ENCODE measurements around the gene CFAP77. TPM values are rescaled to one million over a fixed set of nuclear protein-coding genes. Genes with fewer than 3 reads are reported as not detected.

Gene CFAP77
- total and polyA plus RNA-seq, 9 of the 15 experiments (the other 6 are each of a cell fraction or from before 2014, with no cell fraction given): not detected

DNA sequence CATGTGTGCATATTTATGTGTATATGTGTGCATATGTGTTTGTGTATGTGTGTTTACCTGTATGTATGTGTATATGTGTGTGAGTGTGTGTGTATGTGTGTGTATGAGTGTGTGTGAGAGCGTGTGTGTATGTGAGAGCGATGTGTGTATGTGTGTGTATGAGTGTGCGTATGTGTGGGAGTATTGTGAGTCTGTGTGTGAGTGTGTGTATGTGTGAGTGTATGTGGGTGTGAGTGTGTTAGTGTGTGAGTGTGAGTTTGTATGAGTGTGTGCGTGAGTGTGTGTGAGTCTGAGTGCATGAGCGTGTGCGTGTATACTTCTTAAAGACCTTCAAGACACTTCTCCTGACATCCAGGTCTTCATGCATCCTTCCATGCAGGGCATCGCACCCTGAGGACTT is 49.6 kb downstream of the CFAP77 start (continued):
- TF ChIP-seq, protein P1, sequence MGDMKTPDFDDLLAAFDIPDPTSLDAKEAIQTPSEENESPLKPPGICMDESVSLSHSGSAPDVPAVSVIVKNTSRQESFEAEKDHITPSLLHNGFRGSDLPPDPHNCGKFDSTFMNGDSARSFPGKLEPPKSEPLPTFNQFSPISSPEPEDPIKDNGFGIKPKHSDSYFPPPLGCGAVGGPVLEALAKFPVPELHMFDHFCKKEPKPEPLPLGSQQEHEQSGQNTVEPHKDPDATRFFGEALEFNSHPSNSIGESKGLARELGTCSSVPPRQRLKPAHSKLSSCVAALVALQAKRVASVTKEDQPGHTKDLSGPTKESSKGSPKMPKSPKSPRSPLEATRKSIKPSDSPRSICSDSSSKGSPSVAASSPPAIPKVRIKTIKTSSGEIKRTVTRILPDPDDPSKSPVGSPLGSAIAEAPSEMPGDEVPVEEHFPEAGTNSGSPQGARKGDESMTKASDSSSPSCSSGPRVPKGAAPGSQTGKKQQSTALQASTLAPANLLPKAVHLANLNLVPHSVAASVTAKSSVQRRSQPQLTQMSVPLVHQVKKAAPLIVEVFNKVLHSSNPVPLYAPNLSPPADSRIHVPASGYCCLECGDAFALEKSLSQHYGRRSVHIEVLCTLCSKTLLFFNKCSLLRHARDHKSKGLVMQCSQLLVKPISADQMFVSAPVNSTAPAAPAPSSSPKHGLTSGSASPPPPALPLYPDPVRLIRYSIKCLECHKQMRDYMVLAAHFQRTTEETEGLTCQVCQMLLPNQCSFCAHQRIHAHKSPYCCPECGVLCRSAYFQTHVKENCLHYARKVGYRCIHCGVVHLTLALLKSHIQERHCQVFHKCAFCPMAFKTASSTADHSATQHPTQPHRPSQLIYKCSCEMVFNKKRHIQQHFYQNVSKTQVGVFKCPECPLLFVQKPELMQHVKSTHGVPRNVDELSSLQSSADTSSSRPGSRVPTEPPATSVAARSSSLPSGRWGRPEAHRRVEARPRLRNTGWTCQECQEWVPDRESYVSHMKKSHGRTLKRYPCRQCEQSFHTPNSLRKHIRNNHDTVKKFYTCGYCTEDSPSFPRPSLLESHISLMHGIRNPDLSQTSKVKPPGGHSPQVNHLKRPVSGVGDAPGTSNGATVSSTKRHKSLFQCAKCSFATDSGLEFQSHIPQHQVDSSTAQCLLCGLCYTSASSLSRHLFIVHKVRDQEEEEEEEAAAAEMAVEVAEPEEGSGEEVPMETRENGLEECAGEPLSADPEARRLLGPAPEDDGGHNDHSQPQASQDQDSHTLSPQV (IDR thresholded peaks at IDR 0.05): no peak
- TF ChIP-seq TCFL5 (CRISPR knock-in tag; conservative IDR thresholded peaks at IDR 0.05) (no peak), IRF2 (CRISPR knock-in tag; IDR thresholded peaks at IDR 0.05) (no peak), KLF10 (CRISPR knock-in tag; IDR thresholded peaks at IDR 0.05) (no peak), RBBP5 (IDR thresholded peaks at IDR 0.05; ENCODE audit: borderline replicate concordance, insufficient read depth, low read length, poor library complexity, severe bottlenecking) (no peak)
- TF ChIP-seq, protein P2, sequence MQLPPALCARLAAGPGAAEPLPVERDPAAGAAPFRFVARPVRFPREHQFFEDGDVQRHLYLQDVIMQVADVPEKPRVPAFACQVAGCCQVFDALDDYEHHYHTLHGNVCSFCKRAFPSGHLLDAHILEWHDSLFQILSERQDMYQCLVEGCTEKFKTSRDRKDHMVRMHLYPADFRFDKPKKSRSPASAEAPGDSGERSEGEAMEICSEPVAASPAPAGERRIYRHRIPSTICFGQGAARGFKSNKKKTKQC (CRISPR knock-in tag; IDR thresholded peaks at IDR 0.05): no peak

DNA sequence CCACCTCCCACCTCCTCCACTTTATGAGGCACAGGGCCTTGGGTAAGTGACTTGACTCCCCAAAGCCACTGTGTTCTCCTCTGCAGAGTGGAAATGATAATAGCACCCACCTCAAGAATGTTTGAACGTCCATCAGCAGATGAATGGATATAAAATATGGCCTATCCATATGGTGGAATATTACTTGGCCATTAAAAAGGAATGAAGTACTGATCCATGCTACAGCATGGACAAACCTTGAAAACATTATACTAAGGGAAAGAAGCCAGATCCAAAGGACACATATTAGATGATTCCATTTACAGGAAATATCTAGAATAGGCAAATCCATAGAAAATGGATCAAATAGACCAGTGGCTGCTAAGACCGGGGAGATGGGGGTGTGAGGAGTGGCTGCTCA is 50.2 kb downstream of the CFAP77 start:
- no peak for ATAC-seq
- Histone ChIP-seq H3K4me2 (ENCODE audit: insufficient read depth, low read length) (no peak overlapping the region), H2AFZ (ENCODE audit: low read depth, low read length) (no peak overlapping the region), H3K4me1 (replicated peaks in 1 of 2; ENCODE audit: control insufficient read depth in 2 of 2, insufficient read depth in 2 of 2, low read length in 2 of 2) (no peaks in the 10 kb centered on the region), H4K20me1 (replicated peaks; ENCODE audit: control insufficient read depth, insufficient read depth, low read length) (0 out of 2 replicates have a peak, but pooled peaks cover 11% of the 10 kb centered on the region), H3K9me1 (ENCODE audit: control insufficient read depth, insufficient read depth, low read length) (no peaks in the 10 kb centered on the region), H3K4me3 (no peak overlapping the region), H3K27ac (ENCODE audit: extremely low read depth, low read depth, low read length) (no peak overlapping the region), H3K36me3 (ENCODE audit: control insufficient read depth, insufficient read depth, low read length) (no peaks in the 10 kb centered on the region), H3K27me3 (ENCODE audit: control insufficient read depth in 2 of 2, insufficient read depth in 2 of 2, low read length in 2 of 2) (peaks cover 53 to 75% of the 10 kb centered on the region in 2 experiments), H3K9ac (ENCODE audit: insufficient read depth in 1 of 2, low read depth in 2 of 2, low read length in 2 of 2) (no peak overlapping the region), H3K9me3 (replicated peaks; ENCODE audit: control insufficient read depth, insufficient read depth, low read depth, low read length) (no peaks in the 10 kb centered on the region), H3K79me2 (ENCODE audit: control insufficient read depth, insufficient read depth, low read length) (no peaks in the 10 kb centered on the region)
- 30% methylated on average over 2 of the region's 2 CpGs for WGBS (ENCODE audit: insufficient coverage, low coverage, missing lambda C conversion rate)
- intact Hi-C loops (cut with micrococcal nuclease) (no loop called here), in situ Hi-C loops (cut with MboI) (no loop called here)
- ChIA-PET CTCF (ENCODE audit: low intra/inter-chr PET ratio) (no interaction called here), POLR2A (no interaction called here)
- no peak for DNase-seq (ENCODE audit: extremely low read depth in 1 of 4, low spot score in 3 of 4)
- BruUV-seq (replicated peaks): no TSS peak
- FAIRE-seq: no peak
- TF ChIP-seq ZNF146 (CRISPR knock-in tag; IDR thresholded peaks at IDR 0.05; ENCODE audit: unreplicated experiment) (peak; percentile 70), MCM5 (IDR thresholded peaks at IDR 0.05; ENCODE audit: low read depth) (no peak)

Data from K562 (cell line).